ENCODE data around the gene CELA3A. TPM values are rescaled to one million over a fixed set of nuclear protein-coding genes. Genes with fewer than 3 reads are reported as not detected.
"Not testable (repeated sequence)": the region's sequence is repeated elsewhere in the genome, so short reads cannot be mapped to it uniquely, and the experiment has no call there.

Gene CELA3A
- total RNA-seq, 1 experiment from 2014 or later = not detected

DNA sequence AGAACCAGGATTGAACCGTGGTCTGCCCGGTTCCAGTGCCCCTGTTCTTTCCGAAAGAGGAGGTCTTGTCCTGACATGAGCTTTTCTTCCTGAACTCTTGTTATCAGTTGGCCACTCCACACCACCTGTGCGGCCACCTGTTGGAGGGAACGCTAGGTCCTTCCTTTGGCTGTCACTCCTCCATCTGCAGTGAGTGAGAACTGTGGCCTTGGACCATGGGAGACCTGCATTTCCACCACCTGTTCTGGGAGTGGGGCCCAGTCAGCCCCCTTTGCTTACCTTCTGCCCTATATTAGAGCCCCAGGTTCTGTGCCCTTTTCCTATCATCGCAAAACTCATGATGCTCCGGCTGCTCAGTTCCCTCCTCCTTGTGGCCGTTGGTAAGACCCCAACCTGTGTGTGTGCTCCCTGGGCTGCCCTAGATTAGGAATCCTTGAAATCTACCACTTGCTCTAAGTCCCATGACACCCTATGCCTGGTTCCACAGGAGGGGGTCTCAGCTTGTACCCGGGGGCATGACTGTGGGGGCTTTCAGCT lies 24.7 kb upstream of the CELA3A start, which contains the start of gene CELA3B:
Gene CELA3B (plus strand): TSS at position 320 of the 537 bp plus-strand sequence. CDS start 18 bp downstream, at position 338.
- in situ Hi-C loops (cut with HindIII; ENCODE audit: low sequenced_read_pairs); DNase-seq (ENCODE audit: low spot score): not testable (repeated sequence)

- DNase-seq (ENCODE audit: low spot score); in situ Hi-C loops (cut with HindIII; ENCODE audit: low sequenced_read_pairs): not testable (repeated sequence)
These were observed 23.2 kb upstream of the CELA3A start for GRCh38 chr1:21978209-21978608.

DNA sequence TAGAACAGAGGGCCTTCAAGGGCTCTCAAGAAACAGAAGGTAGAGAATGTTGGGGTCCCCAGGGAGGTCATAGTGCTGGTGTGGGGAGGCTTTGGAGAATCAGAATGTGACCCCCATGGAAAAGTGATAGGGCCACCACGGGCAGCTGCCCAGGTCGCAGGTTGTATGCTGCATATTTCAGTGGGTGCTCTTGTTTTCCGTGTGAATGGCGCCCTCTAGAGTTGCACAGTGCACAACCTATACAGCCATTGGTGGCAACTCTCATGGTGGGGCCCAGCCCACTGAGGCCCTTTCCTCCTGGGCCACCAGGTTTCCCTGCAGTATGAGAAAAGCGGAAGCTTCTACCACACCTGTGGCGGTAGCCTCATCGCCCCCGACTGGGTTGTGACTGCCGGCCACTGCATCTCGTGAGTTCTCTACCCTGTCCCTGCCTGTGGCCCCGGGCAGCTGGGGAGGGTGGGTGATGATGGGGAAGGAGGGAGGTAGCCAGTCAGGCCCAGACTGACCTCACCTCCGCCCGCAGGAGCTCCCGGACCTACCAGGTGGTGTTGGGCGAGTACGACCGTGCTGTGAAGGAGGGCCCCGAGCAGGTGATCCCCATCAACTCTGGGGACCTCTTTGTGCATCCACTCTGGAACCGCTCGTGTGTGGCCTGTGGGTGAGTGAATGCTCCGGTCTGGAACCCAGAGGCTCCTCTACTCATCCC lies 20.8 kb upstream of the CELA3A start:
- in situ Hi-C loops (cut with HindIII; ENCODE audit: low sequenced_read_pairs); DNase-seq (ENCODE audit: low spot score): not testable (repeated sequence)

- in situ Hi-C loops (cut with HindIII; ENCODE audit: low sequenced_read_pairs); DNase-seq (ENCODE audit: low spot score): not testable (repeated sequence)
These were observed 20.2 kb upstream of the CELA3A start for GRCh38 chr1:21981253-21981652.

- DNase-seq (ENCODE audit: low spot score); in situ Hi-C loops (cut with HindIII; ENCODE audit: low sequenced_read_pairs): not testable (repeated sequence)
These were observed 19.3 kb upstream of the CELA3A start for GRCh38 chr1:21982122-21982521.

GRCh38 chr1:21983539-21983938 lies 17.9 kb upstream of the CELA3A start:
- DNase-seq (ENCODE audit: low spot score); in situ Hi-C loops (cut with HindIII; ENCODE audit: low sequenced_read_pairs): not testable (repeated sequence)

- DNase-seq (ENCODE audit: low spot score); in situ Hi-C loops (cut with HindIII; ENCODE audit: low sequenced_read_pairs): not testable (repeated sequence)
These were observed 15.6 kb upstream of the CELA3A start for GRCh38 chr1:21985893-21986292.

DNA sequence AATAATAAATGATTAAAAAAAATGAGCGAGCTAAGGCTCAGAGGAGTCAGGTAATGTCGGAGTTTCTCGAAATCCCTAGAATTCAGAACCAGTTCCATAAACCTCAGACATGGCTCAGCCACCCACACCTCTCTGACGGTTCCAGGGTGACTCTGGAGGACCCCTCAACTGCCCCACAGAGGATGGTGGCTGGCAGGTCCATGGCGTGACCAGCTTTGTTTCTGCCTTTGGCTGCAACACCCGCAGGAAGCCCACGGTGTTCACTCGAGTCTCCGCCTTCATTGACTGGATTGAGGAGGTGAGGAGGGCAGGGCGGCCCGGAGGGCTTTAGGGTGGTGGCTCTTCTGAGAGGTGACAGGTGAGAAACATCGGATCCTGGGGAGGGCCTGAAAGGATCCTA lies 15.1 kb upstream of the CELA3A start:
- in situ Hi-C loops (cut with HindIII; ENCODE audit: low sequenced_read_pairs); DNase-seq (ENCODE audit: low spot score): not testable (repeated sequence)

DNA sequence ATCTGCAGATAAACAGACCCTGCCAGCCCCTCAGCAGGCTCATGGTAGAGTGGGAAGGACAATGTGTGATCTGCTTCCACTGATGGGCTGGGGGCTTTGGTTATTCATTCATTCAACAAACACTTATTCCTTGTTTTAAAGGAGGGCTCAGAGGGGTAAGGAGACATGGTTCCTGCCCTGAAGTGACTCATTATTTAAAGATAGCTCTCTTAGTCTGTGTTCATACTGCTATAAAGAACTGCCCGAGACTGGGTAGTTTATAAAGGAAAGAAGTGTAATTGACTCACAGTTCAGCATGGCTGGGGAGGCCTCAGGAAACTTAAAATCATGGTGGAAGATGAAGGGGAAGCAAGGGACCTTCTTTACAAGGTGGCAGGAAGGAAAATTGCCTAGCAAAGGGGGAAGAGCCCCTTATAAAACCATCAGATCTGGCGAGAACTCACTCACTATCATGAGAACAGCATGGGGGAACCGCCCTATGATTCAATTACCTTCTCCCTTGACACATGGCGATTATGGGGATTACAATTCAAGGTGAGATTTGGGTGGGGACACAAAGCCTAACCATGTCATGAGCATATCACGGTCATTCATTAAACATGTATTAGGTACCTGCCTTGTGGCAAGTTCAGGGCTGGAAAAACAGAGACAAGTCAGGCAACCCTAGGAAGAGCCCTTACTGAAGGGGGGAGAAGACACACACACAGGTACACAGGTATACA lies 11.6 kb upstream of the CELA3A start:
- in situ Hi-C loops (cut with HindIII; ENCODE audit: low sequenced_read_pairs); DNase-seq (ENCODE audit: low spot score): not testable (repeated sequence)

DNA sequence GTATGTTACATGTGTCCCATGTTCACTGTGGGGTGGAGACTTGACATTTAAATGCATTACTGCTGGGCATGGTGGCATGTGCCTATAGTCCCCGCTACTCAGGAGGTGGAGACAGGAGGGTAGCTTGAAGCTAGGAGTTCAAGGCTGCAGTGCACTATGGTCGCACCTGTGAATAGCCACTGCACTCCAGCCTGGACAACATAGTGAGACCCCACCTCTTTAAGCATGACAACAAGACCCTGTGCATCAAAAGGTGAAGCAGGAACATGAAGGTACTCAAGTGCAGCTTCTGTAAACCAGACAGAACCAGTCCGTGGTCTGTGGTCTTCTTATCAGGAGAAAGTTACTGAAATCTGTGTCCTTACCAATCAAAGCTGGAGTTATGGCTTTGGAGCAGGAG lies 9.3 kb upstream of the CELA3A start:
- in situ Hi-C loops (cut with HindIII; ENCODE audit: low sequenced_read_pairs) = not testable (repeated sequence)

GRCh38 chr1:21994716-21995115 lies 6.7 kb upstream of the CELA3A start:
- in situ Hi-C loops (cut with HindIII; ENCODE audit: low sequenced_read_pairs); DNase-seq (ENCODE audit: low spot score): not testable (repeated sequence)

More for the DNA sequence above, 9.3 kb upstream of the CELA3A start:
- not testable (repeated sequence) for DNase-seq (ENCODE audit: low spot score)

DNA sequence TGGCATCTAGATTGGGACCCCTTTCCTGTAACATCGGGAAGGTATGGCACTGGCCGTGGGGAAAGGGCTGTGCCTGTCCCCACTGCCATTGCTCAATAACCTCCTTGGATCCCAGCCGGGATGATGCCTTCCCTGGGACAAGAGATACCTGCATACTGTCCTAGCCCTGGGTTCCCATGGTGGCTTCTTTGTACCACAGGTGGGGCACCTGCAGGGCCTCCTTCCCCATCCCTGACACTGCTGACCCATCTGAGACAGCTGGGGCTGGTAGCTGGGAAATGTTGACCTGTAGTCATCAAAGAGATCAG lies 4.8 kb upstream of the CELA3A start:
- in situ Hi-C loops (cut with HindIII; ENCODE audit: low sequenced_read_pairs); DNase-seq (ENCODE audit: low spot score): not testable (repeated sequence)

DNA sequence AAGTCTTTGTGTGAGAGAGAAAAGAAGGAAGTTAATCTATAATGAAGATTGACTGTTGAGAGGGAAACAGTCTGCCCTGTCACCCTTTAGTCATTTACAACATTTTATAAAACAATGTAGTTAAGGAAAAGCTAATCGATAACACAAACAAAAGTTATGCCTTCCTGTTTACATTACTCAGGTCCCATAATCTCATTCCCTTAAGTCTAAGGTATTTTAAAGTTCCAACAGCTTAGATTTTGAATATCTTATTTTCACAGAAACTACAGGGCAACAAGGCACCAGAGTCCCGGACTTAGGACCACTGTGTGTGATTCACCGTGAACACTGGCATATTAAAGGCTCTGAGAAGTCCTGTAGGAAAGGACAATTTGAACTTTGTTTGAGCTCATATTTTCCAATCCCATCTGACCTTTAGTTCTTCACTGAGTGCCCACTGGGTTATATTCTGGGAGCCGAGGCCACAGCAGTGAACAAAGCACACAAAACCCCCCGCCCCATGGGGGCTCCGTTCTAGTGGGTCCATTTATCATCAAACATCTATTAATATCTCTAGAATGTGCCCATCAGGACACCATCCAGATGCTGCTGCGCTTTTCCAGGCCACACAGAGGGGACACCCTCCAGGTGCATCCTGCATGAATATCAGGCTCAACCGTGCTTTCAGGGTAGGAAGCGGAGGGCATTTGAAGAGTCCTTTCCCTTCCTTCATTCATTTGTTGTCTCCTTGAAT lies 3.4 kb upstream of the CELA3A start:
- DNase-seq (ENCODE audit: low spot score); in situ Hi-C loops (cut with HindIII; ENCODE audit: low sequenced_read_pairs): not testable (repeated sequence)

DNA sequence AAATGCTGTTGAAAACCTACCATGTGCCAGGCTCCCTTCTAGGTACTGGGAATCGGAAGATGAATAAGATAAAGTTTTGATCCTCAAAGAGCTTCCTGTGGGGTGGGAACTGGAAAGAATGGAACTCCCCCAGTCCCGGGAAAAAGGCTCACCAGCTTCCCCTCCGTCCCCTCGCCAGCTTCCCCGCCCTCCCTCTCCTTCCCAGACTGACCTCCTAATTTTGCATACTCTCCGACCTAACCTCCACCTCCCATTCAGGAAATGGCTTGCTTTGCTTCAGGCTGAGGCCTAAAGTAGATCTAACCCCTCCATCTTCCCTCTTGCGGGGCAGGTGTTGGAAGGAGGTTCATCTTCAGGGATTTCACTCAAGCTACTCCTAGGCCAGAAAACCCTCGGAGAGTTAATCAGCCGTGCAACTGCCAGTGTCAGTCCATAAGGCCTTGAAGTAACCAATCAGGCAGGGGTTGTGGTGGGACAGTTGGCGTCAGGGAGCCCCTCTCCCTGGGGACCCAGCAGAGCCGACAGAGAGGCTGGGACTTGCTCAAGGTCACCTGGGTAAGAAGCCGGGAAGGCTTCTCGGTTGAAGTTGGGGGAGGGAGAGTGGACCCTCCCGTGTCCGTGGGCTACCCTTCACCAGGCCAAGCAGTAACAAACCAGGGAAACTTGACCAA lies 2.7 kb upstream of the CELA3A start:
- in situ Hi-C loops (cut with HindIII; ENCODE audit: low sequenced_read_pairs); DNase-seq (ENCODE audit: low spot score): not testable (repeated sequence)

DNA sequence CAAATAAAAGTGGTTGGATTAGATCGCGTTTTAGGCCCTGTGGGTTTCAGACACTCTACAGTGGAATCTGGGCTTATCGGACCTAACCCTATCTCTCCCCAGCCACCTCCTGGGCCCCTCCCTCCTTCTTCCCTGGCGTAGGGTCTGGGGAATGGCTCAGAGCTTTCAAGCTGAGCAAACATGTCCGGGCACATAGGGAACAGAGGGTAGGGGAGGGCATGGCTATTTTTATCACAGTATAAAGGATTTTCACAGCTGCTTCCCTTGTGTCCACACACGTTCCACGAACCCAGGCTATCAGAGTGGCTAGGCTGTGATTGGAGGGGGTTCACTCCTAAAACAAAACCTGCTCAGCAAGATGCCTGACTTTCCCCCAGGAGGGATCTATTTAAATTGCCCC lies 1.8 kb upstream of the CELA3A start:
- DNase-seq (ENCODE audit: low spot score); in situ Hi-C loops (cut with HindIII; ENCODE audit: low sequenced_read_pairs): not testable (repeated sequence)

DNA sequence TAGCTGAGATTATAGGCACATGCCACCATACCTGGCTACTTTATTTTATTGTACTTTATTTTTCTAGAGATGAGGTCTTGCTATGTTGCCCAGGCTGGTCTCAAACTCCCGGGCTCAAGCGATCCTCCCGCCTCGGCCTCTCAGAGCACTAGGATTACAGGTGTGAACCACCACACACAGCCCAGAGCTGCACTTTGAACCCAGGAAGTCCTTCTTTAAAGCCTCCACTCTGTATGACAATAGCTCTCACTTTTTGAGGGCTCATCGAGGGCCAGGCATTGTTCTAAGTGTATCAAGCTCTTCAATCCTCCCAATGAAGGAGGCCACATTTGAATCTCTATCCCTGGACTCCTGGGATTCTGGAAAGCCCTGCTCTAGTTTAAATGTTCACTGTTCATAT lies 1.0 kb downstream of the CELA3A start:
- DNase-seq (ENCODE audit: low spot score); in situ Hi-C loops (cut with HindIII; ENCODE audit: low sequenced_read_pairs): not testable (repeated sequence)

GRCh38 chr1:22002875-22003274 lies 1.4 kb downstream of the CELA3A start:
- DNase-seq (ENCODE audit: low spot score); in situ Hi-C loops (cut with HindIII; ENCODE audit: low sequenced_read_pairs): not testable (repeated sequence)

- in situ Hi-C loops (cut with HindIII; ENCODE audit: low sequenced_read_pairs); DNase-seq (ENCODE audit: low spot score): not testable (repeated sequence)
These were observed 2.5 kb downstream of the CELA3A start for GRCh38 chr1:22003959-22004358.

Data from G401 (cell line).